NCI-H128 (cell line): ENCODE measurements around the gene RNASE1.
"Not testable (repeated sequence)": the region's sequence is repeated elsewhere in the genome, so short reads cannot be mapped to it uniquely, and the experiment has no call there.

Experiments
- DNase-seq: peaks from one replicate; lab custom pipeline; 2025; ENCODE audit not compliant: unreplicated experiment; lab: John Stamatoyannopoulos, UW

RNASE1 gene

DNA sequence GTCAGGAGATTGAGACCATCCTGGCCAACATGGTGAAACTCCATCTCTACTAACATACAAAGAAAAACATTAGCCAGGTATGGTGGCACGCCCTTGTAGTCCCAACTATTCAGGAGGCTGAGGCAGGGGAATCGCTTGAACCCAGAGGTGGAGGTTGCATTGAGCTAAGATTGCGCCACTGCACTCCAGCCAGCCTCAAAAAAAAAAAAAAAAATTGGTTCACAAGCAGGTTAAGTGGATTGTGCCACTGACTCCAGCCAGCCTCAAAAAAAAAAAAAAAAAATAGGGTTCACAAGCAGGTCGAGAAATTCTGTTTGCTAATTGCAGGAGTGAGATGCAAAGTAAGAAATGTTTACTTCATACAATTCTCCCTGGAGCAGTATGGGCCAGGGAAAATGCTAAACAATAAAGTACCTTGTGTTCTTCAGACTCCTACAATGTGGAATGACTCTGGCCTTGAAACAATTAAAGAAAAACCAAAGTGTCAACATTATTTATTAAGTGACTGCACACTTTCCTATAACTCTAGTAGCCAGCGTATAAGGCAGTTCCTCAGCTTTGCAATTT, 28.3 kb downstream of the RNASE1 start:
- no peak for DNase-seq

DNA sequence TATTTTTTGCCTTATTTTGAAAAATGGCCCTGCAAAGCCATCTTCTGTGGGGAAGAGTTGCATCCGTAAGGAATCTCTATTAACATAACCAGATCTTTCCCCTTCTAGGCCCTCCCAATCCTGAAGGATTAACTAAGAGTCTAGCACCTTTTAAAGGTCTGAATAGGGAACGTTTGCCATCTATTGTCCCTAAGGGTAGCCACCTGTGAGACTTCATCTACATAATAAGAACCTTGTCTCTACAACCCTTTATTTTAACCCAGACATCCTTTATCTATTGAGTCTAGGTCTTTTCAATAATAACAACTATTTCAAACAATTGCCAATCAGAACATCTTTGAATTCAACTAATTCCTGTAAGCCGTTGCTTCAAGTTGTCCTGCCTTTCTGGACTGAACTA, 30.0 kb downstream of the RNASE1 start:
- DNase-seq, result no peak

DNA sequence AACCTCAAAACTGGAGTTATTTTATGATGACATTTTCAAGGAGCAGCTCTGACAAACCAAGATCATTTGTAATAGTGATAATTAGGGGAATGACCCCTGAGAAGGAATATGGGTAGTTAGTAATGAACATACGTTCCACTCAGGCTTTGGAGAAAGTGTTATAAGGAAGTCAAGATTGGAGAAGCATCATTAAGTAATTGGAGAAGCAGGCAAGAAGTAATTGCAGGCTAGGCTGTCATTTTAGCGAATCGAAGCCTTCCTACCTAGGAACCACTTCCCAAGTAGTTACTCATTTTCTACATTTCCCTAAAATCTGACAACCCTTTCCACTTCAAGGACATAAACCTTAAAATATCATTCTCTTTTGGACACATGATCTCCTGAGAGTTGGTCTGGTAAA, 33.2 kb downstream of the RNASE1 start:
- DNase-seq, result no peak

DNA sequence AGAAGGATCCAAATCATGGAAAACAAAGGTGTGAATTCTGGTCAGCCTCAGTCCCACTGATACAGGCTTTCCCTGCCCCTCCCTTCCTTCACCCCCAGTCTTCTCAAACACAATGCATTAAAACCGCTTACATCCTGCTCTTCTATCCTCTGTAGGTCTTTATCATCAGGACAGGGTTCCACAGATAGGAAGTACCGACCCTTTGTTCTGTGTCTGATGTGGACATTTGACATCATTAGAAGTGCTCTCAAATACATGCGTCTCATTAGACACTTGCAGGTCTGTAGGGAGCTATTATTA, 34.1 kb downstream of the RNASE1 start:
- no peak for DNase-seq

DNA sequence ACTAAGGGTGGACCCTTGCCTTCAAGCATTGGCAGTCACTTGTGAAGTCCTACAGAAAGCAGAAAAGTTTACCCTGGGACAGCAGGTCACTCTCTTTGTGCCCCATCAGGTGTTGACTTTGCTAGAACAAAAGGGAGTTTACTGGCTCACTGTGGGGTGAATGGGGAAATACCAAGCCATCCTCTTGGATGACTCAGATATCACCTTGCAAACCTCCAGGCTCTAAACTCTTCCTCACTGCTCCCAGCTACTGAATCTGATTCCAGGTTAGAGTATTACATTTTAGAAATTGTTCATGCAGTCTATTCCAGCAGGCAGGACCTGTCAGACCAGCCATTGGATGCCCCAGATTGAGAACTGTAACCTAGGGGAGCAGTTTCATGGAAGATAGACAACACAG, 41.7 kb downstream of the RNASE1 start:
- no peak for DNase-seq

DNA sequence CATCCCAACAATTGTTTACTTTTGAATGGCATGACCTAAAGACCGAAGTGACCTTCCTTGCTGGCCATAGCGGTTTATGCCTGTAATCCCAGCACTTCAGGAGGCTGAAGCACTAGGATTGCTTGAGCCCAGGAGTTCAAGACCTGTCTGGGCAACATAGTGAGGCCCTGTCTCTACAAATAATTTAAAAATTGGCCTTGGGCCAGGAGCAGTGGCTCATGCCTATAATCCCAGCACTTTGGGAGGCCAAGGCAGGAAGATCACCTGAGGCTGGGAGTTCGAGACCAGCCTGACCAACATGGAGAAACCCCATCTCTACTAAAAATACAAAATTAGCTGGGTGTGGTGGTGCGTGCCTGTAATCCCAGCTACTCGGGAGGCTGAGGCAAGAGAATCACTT, 43.2 kb downstream of the RNASE1 start:
- DNase-seq, result not testable (repeated sequence)

DNA sequence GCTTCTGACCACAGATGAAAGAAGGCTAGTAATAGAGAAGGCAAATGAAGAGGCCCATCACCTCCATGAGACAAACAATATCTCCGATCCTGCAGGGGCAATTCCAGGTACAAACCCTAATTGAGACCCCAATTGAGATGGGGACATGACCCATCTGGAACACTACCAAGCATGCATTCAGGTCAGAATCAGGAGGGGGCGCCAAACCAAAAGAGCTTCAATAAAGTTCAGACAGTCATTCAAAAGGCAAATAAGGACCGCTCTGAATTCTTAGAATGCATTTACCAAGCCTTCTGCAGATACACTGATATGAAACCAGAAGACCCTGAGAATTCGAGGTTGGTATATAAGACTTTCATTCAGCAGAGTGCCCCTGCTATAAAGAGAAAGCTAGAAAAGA, 44.7 kb downstream of the RNASE1 start:
- no peak for DNase-seq

DNA sequence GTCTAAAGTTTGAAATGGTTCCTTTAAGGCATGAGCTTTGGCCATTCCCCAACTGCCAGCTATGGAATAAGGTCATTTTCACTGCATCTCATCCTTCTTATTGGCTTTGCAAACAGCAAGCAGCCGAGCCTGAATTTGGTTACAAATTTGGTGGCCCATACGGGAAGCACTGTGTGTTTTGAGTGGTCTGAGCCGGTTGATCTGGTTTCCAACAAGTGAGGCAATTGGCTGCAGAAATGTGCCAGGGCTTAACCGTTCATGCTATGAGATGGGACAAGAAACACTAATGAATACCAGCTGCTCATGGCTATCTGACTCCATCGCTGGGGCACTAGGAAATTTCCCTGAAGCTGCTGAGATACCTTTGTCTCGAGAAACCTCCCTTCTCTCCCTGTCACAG, 47.6 kb downstream of the RNASE1 start:
- no peak for DNase-seq

DNA sequence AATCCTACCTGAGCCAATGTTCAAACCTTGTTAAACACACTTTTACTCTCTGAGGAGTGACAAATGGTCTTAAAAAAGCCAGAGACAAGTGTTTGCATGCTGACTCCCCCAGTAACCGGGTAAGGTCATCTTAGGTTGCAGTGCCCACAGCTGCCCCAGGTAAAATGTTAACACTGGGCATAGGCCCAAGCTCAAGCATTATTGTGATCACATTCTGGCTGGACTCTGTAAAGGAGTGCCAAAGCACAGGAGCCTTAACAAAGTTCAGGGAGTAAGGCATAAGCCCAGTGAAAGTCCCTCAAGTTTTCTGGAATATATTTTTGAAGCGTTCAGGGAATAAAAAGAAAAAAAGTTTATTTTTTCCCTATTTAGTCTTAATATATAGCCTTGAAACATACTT, 48.3 kb downstream of the RNASE1 start:
- DNase-seq, result no peak

DNA sequence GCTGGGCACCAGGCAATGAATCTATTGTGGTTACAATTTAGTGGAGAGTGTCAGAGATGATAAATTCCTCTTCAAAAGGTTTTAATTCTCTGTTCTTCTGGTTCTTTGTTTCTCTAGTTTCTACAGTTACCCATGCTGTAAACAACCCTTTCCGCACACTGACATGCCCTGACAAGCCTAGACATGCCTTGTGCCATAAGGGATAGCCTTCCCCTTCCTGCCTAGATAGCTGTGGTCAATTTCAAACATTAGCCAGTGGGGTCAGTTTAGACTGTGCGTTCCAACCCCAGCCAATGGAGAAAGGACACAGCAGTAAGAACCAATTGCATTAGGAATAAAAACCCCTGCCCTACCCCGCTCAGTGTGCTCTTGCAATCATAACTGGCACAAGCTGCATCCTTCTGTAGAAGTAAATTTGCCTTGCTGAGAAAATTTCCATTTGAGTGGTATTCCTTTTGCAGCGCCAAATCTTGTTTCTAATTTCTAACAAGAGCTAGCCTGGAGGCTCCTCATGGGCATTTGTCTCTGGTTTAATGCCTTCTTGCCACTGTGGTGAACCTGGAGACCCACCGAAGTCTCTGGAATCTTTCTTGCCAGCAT, 50.6 kb downstream of the RNASE1 start:
- DNase-seq, result no peak
